Non-pigmented ciliary epithelial cell (primary cell): ENCODE results near the gene DES.

ENCODE experiments used
- DNase-seq: peaks from one replicate; pipeline ENCODE4 v3.0.0-alpha.2; 2010; ENCODE audit warnings: low read depth

The DES gene

DNA sequence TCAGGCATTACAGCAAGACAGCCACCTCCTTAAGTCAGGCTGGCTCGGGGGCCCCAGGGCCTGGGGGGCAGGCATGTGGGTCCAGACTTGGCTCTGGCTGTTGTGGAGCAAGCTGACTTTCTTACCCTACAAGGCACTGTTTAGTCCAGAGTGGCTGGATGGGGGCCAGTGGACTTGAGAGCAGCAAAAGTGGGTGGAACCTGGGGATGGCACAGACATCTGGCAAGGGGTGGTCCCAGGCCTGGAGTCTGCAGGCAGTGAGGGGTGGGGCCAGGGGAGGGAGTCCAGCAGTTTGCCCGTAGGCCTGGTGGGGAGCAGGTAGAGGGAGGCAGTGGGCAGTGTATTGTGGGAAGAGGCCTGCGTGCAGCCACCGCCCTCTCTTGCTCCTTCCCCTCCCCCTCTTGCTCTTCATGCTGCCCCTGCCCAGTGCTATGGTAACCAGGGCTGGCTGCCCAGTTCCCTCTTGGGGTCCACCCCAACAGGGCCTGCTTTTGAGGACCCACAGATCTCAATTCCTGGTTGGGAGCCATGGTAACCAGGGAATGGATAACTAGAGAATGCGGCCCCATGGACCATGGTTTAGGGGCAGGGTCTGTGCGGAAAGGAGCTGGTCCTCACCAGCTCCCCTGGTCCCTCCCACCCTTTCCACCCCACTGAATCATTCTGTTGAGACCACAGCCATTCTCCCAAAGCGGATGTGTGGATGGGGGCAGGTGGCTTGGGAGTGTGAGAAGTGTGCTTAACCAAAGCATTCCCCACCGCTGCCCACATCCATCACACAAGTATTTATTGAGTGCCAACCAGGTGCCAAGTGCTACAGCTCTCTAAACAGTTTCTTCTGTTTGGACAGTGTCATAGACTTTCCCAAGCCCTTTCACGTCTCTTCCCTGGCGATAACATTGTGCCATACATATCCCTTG is 35.8 kb downstream of the DES start:
- no peak for DNase-seq

DNA sequence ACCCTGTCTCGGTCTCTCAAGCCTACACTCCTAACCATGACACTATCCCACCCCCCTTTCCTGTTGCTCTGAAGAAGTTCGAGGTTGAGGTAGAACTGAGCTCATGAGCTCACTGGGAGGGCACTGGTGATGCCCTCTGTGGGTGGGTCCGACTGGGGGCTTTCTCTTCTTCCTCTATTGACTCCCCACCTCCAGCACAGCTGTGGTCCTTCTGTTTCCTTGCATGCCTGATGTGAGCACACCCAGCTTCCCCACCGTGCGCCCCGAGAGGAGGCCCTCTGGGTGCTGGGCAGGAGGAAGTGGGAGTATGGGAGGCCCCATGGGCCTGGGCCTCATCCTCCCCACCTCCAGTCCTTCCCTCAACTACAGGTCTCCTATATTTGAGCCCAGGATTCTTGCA is 37.4 kb downstream of the DES start:
- no peak for DNase-seq

DNA sequence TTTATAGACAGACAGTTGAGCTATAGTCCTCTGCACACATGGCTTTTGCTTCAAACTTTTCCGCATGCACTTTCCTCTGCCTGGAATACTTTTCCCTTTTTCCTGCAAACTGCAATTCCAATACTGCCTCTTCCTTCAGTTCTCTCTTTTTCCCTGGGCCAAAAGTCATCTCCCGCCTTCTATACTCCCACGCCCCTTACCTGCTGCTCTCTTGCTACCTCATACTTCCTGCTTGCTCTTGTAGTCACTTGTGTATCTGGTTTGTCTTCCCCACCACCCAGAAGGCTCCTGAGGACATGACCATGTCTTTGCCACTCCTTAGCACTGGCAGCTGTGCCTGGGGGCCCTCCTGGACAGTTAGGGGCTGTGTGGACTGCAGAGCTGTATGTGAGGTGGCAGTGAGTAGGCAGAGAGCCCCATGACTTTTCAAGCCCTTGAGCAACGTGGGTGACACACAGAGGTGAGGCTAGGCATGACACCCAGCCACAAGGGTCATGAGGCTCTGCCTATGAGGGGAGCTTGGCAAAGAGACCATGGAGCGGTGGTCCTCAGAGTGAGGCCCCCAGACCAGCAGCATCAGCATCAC is 39.7 kb downstream of the DES start:
- no peak for DNase-seq

DNA sequence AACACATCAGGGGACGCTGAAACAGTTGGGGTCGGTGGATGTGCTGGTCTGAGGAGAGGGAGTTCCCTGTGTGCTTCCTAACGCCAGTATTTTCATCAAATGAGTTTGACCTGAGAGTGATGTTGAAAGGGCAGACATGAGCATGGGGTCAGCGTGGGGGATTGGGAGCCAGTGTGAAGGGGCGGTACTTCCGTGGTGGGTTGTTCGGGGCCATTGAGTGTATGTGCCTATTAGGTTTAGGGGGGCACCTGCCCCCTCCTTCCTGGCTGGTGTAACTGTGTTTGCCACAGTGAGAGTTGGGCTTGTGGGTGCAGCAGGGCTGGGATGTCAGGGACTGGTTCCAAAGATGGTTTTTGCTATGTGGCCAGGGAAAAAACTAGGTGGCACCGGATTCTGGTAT is 40.8 kb downstream of the DES start:
- no peak for DNase-seq

DNA sequence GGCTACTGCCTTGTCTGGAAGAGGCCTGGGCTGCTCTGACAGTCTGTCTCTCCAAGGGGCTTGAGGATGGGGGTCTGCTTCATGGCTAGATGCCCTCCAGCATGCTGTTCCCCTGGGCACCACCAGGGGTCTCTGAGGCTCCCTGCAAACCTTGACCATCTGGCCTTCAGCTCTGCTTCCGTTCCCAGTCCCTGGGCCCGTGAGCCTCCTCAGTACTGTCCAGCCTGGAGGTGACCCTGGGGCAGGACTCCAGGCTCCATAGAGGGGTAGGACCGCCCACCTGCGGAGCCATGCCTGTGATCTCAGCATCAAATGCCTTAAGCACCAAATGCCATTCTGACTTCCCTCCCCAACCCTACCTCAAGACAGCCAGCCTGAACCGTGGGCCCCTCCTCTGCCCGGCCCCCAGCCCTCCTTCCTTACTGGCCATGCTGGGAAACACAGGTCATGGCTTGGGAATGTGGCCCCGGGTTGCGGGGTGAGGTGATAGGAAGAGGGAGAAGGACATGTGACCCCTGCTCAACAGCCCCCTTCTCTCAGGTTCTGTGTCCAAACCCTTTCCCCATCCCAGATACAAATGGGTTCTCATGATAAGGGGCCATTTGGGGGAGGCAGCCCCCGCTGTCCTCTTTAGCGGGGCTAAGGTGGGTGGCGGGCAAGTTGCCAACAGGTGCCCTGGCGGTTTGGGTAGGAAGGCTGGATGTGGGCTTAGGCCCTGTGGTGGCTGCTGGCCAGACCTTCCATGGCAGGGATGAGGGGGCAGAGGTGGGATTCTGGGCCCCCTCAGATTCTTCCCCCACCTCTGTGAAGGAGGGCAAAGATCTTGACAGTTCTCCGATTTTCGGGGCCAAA is 41.5 kb downstream of the DES start:
- DNase-seq, result no peak

DNA sequence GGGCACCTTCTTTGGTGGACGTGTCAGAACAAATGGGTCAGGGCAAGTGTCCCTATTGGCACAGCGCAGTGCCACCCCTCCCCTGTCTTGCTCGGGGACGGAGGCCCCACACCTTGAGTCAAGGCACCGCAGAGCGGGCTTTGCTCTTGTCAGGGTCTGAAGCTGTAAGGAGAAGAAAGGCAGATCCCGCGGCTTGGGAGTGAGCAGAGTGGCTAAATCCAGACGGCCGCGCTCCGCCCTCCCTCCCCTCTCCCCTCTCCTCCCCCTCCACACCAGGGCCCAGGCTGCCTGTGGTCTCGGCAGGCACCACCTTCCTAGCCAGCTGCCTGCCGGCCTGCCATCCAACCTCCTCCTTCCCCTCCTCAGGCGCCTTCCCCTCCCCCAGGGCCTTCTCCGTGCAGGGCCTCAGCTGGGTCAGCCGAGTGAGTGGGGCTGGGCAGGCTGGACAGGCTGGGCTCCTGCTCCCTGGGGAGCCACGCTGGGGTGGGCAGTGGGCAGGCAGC is 42.3 kb downstream of the DES start:
- DNase-seq, result no peak

DNA sequence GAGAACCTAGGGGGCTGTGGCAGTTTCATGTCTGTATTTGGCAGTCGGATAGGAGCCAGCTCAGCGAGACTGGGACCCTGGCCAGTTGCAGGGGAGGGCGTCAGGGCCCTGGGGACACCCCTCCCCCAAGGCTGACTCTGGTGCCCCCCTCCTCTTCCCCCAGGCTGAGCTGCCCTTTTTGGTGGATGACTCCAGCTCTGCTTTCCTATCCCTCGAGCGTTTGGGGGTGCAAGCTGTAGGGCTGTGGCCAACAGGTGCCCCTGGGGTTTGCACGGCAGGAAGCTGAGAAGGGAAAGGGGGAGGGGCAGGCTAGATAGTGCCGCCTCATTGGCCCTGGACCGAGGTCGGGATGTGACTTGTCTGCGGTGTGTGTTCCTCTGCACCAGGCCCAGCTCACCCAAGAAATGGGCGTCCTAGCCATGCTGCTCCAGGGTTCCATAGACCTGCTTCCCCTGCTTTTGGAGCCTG is 42.9 kb downstream of the DES start:
- DNase-seq, result no peak

DNA sequence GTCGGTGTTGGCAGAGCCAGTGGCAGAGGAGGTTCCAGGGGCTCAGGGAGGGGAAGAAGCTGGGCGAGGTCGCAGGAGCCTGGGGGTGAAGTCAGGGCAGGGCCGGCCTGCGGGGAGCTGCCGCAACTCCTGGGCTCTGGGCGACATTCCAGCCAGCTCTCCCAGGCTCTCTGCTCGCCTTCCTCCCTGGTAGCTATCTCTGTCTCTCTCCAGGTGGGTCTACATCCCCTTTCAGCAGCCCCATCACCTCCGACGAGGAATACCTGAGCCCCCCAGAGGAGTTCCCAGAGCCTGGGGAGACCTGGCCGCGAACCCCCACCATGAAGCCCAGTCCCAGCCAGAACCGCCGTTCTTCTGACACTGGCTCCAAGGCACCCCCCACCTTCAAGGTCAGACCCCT is 43.5 kb downstream of the DES start:
- no peak for DNase-seq

DNA sequence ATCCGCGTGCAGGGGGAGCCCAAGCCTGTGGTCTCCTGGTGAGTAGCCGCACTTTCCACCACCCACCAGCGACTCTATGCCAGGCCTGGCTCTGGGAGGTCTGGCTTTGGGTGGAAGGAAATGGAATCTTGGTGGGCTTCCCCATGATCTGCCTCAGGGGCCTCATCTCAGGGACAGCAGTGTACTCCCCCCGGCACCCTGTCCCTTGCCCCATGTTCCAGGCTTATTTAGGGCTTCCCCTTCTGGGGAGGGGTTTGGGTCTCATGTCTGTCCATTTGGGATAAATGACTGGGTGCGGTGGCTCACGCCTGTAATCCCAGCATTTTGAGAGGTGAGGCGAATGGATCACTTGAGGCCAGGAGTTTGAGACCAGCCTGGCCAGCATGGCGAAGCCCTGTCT is 44.2 kb downstream of the DES start:
- DNase-seq, result no peak

DNA sequence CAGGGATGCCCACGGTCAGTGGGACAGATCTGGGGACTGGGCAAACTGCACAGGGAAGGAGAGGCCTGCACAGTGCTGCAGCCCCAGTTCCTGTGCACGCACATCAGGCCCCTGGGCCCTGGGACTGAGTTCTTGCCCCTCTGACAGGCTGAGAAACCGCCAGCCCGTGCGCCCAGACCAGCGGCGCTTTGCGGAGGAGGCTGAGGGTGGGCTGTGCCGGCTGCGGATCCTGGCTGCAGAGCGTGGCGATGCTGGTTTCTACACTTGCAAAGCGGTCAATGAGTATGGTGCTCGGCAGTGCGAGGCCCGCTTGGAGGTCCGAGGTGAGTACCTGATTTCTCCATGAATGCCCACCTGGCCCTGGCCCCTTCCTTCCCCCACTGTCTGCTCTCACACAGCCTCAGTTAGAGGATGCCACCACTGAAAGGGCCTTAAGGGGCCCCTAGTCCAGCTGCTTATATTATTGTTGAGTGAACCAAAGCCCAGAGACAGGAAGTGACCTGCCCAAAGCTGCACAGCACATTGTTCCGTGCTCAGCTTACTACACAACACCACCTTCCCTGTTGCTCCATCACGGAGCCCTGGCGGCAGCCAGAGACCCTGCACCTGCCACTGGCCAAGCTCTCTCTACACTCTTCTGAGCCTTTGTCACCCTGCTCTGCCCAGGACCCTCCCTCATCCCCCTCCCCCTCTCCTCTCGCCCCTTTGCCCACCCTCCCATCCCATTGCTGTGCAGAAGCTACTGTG is 46.3 kb downstream of the DES start:
- no peak for DNase-seq

DNA sequence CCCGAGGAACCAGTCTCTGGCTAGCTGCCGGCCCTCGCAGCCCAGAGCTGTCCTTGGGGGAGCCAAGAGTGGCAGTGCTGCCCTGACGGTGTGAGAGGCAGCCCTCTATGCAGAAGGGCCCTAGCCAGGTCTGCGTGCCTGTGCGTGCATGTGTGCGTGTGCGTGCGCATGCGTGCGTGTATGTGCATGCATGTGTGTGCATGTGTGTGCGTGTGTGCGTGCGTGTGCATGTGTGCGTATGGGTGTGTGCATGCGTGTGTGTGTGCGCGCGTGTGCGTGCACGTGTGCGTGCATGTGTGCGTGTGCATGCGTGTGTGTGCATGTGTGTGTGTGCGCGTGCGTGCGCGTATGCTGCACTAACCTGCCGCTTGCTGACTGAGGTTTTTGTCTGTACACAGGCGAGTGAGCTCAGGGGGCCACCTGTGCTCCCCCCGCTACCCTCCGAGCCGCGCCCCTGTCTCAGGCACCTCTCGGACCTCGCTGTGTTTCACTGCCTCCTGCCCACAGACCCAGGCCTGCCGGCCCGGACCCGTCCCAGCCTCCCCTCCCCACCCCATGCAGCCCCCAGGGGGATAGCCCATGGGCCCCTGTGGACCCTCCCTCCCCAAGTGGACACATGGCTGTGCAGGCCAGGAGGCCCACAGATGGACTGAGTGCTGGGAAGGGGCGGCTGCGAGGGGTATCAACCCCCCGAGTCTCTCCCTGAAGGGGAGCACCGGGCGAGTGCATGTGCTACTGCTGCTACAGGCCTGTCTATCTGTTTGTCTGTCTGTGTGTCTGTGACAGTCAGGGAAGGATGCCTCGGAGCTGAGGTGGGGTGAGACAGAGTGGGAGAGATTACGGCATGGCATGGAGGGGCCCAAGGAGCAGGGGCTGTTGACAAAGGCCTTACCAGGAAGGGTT is 47.7 kb downstream of the DES start:
- no peak for DNase-seq

DNA sequence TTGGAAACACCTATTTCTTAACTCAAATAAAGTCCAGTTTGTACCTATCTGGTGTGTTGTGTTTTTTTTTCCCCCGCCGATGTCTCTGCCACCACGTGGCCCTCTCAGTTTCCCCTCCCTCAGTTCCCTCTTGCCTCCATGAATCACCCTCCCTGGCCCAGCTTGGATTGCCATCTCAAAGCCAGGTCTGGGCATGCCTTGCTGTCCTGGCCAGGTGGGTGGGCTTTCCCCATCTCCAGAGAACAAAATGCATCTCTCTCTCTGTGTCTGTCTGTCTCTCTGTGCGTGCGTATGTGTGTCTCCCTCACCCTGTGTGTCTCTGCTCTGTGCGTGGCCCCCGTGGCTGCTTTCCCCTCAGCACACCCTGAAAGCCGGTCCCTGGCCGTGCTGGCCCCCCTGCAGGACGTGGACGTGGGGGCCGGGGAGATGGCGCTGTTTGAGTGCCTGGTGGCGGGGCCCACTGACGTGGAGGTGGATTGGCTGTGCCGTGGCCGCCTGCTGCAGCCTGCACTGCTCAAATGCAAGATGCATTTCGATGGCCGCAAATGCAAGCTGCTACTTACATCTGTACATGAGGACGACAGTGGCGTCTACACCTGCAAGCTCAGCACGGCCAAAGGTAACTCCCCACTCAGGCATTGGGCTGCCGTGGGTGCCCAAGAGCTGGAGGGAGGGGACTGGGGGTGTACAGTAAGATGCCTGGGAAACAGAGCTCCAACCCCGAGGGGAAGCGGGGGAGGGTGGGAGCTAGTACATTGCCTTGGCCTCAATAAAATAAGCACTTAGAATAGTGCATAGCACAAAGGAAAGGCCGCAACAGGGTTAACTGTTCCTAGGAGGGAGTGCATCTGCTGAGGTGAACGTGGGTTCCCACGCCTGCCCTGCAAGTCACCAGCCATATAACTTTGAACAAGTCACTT is 48.9 kb downstream of the DES start:
- no peak for DNase-seq

DNA sequence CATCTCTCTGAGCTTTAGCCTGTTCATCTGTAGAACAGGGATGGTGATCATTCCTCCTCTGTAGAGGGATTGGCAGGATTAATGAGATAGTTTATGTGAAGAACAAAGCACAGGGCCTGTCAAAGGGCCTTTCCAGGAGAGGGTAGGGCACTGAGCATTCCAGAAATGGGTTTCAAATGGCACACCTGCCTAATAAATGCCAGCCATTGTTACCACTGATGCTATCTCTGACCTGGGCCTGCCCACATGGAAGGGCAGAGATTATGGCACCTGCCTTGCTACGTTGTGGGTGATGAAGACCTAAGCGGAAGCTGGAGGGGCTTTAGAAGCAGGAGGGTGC is 49.5 kb downstream of the DES start:
- DNase-seq, result no peak

DNA sequence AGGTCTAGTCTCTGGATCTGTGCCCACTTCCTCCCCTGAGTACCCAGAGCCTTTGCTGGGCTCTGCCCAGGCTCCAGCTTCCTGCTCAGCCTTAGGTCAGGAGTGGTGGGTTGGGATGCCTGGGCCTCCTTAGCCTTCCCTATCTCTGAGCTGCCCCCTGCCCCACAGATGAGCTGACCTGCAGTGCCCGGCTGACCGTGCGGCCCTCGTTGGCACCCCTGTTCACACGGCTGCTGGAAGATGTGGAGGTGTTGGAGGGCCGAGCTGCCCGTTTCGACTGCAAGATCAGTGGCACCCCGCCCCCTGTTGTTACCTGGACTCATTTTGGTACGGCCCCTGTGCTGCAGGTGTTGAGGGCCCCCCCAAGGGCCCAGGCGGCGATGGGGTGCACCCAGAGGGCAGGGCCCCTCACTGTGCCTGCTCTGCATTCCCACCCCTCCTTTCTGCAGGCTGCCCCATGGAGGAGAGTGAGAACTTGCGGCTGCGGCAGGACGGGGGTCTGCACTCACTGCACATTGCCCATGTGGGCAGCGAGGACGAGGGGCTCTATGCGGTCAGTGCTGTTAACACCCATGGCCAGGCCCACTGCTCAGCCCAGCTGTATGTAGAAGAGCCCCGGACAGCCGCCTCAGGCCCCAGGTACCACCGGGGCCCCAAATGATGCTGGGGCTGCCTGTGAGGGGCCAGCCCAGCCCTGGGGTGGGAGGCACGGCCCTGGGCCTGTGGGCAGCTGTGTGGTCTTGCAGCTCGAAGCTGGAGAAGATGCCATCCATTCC is 50.4 kb downstream of the DES start:
- no peak for DNase-seq

DNA sequence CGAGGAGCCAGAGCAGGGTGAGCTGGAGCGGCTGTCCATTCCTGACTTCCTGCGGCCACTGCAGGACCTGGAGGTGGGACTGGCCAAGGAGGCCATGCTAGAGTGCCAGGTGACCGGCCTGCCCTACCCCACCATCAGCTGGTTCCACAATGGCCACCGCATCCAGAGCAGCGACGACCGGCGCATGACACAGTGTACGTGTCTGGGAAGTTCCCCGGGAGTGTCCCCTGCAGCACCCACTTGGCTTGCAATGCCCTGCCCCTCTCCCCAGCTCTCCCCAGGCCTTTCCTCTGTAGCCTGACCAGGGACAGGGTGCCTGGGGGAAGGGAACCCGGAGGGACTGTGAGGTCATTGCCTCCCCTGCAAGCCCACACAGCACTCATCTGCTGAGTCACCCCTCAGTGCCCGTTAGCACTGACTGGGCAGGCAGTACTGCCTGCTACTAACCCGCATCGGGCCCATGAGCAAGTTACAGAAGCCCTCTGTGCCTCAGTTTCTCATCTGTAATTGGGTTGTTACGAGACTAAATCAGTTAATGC is 51.1 kb downstream of the DES start:
- no peak for DNase-seq

DNA sequence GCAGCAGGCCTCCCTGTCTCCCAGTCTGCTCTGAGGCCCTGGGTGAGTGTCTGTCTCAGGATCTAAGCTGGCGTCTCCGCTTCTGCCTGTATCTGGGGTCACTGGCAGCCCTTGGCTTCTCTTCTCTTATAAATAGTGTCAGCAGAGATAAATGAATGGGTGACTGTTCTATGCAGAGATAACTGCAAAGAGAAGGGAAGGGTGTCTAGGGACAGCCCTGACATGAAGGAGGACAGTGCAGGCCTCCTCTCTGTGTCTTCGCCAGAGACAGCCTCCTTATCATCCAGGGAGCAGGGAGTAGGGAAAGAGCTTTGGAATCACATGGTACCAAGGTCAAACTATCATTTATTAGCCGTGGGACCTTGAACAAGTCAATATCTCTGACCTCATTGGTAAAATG is 52.3 kb downstream of the DES start:
- no peak for DNase-seq

DNA sequence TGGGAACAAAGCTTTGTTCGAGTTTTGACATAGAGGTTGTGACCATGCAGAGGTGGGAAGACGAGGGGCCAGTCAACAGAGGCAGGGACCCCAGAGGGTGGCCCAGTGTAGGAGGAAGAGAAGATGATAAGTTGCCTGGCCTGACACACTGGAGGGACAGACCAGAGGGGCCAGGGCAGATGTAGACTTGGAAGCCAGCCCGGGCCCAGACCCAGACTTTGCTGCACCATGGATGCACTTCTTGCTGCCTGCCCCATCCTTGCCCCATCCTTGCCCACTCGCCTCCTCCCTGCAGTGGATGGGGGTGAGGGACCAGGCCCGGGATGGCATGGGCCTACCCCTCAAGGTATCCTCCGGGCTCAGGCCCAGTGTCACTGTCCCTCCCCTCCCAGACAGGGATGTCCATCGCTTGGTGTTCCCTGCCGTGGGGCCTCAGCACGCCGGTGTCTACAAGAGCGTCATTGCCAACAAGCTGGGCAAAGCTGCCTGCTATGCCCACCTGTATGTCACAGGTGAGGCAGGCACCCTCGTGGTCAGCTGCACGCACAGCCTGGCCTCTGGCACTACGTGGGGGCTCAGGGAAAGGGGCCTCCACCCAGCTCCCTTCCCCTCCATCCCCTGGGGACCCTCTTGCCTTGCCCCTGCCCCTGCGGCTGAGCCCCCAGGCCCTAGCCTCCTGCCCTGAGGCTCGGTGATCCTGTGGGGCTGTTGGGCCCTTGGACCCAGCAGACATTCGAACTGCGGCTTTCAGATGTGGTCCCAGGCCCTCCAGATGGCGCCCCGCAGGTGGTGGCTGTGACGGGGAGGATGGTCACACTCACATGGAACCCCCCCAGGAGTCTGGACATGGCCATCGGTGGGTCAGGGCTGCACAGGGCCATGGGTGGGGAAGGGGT is 53.5 kb downstream of the DES start:
- DNase-seq, result no peak
